Measurements from ENCODE around the gene PPM1H.

DNA sequence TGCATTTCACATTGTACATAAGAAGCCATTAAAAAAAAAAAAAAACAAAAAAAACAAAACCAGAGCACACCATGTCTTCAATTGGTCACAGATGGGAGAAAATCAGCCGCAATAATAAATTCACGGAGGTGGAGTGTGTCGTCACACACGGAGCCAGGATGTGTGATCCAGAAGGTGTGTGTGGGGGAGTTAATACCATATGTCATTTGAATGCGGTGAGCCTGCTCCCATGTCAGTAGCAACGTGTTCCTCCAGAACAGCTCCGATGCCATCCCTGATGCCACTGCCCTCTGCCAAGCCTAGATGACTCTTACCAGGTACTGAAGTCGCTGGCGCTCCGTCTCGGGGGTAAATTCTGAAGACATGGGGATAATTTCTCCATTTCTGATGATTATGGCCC is 197.8 kb downstream of the PPM1H start:
- no peak for TF ChIP-seq POLR2A (IDR thresholded peaks at IDR 0.05)
- TF ChIP-seq, protein P1, sequence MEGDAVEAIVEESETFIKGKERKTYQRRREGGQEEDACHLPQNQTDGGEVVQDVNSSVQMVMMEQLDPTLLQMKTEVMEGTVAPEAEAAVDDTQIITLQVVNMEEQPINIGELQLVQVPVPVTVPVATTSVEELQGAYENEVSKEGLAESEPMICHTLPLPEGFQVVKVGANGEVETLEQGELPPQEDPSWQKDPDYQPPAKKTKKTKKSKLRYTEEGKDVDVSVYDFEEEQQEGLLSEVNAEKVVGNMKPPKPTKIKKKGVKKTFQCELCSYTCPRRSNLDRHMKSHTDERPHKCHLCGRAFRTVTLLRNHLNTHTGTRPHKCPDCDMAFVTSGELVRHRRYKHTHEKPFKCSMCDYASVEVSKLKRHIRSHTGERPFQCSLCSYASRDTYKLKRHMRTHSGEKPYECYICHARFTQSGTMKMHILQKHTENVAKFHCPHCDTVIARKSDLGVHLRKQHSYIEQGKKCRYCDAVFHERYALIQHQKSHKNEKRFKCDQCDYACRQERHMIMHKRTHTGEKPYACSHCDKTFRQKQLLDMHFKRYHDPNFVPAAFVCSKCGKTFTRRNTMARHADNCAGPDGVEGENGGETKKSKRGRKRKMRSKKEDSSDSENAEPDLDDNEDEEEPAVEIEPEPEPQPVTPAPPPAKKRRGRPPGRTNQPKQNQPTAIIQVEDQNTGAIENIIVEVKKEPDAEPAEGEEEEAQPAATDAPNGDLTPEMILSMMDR (IDR thresholded peaks at IDR 0.05): no peak

Data from vagina (tissue), 2 donors.